Neural crest cell (in vitro differentiated cells): ENCODE data around the gene LRRC40. TPM values are rescaled to one million over a fixed set of nuclear protein-coding genes. Genes with fewer than 3 reads are reported as not detected.

Source experiments
- DNase-seq: peaks from one replicate; pipeline ENCODE4 v3.0.0; 2021; ENCODE audit warnings: low read depth, mixed read lengths, low spot score
- H3K27ac Mint-ChIP-seq: one replicate; pipeline ENCODE4 v1.8.0; 2021; ENCODE audit warnings: mild to moderate bottlenecking, mixed read lengths; ENCODE audit not compliant: unreplicated experiment
- H3K27me3 Mint-ChIP-seq: 2 replicates; pipeline ENCODE4 v1.8.0; 2021; ENCODE audit warnings: low read depth, mild to moderate bottlenecking, mixed read lengths
- H3K36me3 Mint-ChIP-seq: 2 replicates; pipeline ENCODE4 v1.8.0; 2021; ENCODE audit warnings: low read depth, mild to moderate bottlenecking, mixed read lengths
- H3K4me1 Mint-ChIP-seq: 2 replicates; pipeline ENCODE4 v1.8.0; 2021; ENCODE audit warnings: mixed read lengths
- H3K4me3 Mint-ChIP-seq: one replicate; pipeline ENCODE4 v1.8.0; 2021; ENCODE audit warnings: mild to moderate bottlenecking, mixed read lengths
- H3K9me3 Mint-ChIP-seq: 2 replicates; pipeline ENCODE4 v1.8.0; 2021; ENCODE audit warnings: mixed read lengths
- CTCF ChIP-seq: fragments of 200-600 bp; sonication (generic); conservative IDR thresholded peaks from 2 replicates; pipeline ENCODE4 v1.5.0; 2021; ENCODE audit warnings: antibody characterized with exemption, mild to moderate bottlenecking
- total RNA-seq: library from RNA; stranded (reverse); gene quantifications from 2 replicates; pipeline ENCODE4 v1.2.1, GENCODE V29; 2021

The LRRC40 gene
- total RNA-seq, 1 donor from 2014 or later: 27.7 TPM

GRCh38 chr1:70222716-70223235, 17.4 kb upstream of the LRRC40 start:
- Mint-ChIP-seq H3K4me1 (peaks cover 34% of the 10 kb centered on the region), H3K36me3 (peaks cover 4% of the 10 kb centered on the region), H3K27me3 (no peaks in the 10 kb centered on the region), H3K4me3 (peak overlapping the region; percentile 87), H3K9me3 (no peaks in the 10 kb centered on the region), H3K27ac (no peak overlapping the region)
- no peak for DNase-seq
- TF ChIP-seq CTCF: no peak

DNA sequence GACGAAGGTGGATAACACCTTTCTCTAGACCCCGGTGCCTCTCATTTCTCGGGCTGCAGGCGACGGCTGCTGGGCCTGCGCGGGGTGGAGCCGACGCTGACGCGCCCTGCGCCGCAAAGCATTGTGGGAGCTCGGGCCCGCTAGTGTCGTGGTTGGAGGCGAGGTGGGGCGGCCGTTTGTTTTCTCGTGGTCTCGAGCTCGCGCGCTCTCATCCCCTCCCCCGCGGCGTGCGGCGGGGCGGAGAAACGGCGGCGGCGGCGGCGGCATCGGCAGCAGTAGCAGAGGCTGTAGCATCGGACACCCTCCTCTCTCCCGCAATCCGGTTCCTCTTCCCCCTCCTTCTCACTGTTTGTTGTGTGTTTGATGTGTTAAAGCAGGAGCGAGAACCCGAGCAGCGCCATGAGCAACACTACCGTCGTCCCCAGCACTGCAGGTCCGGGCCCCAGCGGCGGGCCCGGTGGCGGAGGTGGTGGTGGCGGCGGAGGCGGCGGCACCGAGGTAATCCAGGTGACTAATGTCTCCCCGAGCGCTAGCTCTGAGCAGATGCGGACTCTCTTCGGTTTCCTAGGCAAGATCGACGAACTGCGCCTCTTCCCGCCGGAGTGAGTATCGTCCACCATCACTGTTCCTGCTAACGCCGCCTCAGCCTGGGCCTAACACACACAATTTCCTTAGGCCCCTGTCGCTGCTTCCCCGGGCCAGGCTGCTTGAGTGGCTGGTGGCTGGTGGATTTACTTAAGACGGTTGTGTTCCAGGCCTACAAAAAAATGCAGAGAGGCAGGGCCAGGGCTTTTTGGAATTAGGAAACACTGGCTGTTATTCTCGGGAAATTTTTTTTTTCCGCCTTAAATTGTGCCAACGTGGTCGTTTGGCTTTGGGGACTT, 16.1 kb upstream of the LRRC40 start, which contains the start of gene SRSF11:
Gene SRSF11, plus strand, starts transcription at position 143 of the 884 bp plus-strand sequence. Its CDS starts 257 bp downstream, at position 400.
- peak; percentile 30 for TF ChIP-seq CTCF
- peak; percentile 96 for DNase-seq
- Mint-ChIP-seq H3K27me3 (no peaks in the 10 kb centered on the region), H3K9me3 (no peaks in the 10 kb centered on the region), H3K27ac (peak within 1 kb of the TSS; percentile 99), H3K36me3 (peaks cover 4% of the 10 kb centered on the region), H3K4me1 (peaks cover 37% of the 10 kb centered on the region), H3K4me3 (peak within 1 kb of the TSS; percentile 87)

DNA sequence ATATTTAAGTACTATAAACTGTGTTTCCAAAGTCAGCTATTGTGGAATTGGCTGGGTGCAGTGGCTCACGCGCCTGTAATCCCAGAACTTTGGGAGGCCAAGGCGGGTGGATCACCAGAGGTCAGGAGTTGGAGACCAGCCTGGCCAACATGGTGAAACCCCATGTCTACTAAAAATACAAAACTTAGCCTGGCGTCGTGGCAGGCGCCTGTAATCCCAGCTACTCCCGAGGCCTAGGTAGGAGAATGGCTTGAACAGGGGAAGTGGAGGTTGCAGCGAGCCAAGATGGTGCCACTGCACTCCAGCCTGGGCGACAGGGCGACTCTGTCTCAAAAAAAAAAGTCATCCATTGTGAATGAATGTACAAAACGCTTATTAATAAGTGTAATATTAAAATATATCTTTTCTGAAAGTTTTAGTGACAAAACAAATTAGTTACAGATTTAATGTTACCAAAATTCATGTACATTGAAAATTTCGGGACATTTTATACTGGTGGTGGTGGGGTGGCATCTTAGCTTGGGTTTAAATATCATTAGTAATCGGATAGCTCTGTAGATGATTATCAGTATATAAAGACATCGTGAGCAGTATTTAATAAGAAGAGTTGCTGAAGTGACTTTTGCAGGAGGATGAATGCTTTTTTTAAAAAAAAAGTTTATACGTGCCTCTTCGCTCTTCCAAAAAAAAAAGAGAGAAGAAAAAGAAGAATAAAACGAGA, 15.3 kb upstream of the LRRC40 start:
- H3K9me3 Mint-ChIP-seq: no peaks in the 10 kb centered on the region
- TF ChIP-seq CTCF: no peak
- peak overlapping the region; percentile 99 for H3K27ac Mint-ChIP-seq
- no peaks in the 10 kb centered on the region for H3K27me3 Mint-ChIP-seq
- peak overlapping the region; percentile 87 for H3K4me3 Mint-ChIP-seq
- no peak for DNase-seq
- peaks cover 37% of the 10 kb centered on the region for H3K4me1 Mint-ChIP-seq
- H3K36me3 Mint-ChIP-seq: peaks cover 4% of the 10 kb centered on the region

- peak overlapping the region; percentile 65 for H3K4me3 Mint-ChIP-seq
Measured at GRCh38 chr1:70220015-70220414, 14.6 kb upstream of the LRRC40 start.

More at GRCh38 chr1:70220015-70220414, 14.6 kb upstream of the LRRC40 start:
- TF ChIP-seq CTCF: no peak
- Mint-ChIP-seq H3K27ac (no peak overlapping the region), H3K27me3 (no peaks in the 10 kb centered on the region), H3K36me3 (peaks cover 4% of the 10 kb centered on the region), H3K4me1 (peaks cover 37% of the 10 kb centered on the region), H3K9me3 (no peaks in the 10 kb centered on the region)
- no peak for DNase-seq
